GM13977 (cell line): ENCODE results near the gene KIF5C.

Experiments
- DNase-seq: peaks from one replicate; pipeline ENCODE4 v3.0.0; 2012; ENCODE audit warnings: low spot score
- in situ Hi-C: fragments of 300-500 bp; cut with MboI; formaldehyde crosslinking; loops from one replicate; pipeline ENCODE4 v1.12.0; 2022; ENCODE audit warnings: low sequenced_read_pairs, low pct_unique_long_range_greater_than_20kb, mixed read lengths, inconsistent platforms; ENCODE audit not compliant: unreplicated experiment
- TF ChIP-seq, protein P1 (sequence below): IDR thresholded peaks from 2 replicates; pipeline ENCODE4 v1.5.1; 2012; ENCODE audit warnings: mild to moderate bottlenecking, control low read depth; ENCODE audit not compliant: insufficient read depth; ENCODE audit errors: extremely low read depth, missing control alignments

The KIF5C gene

GRCh38 chr2:149057401-149057800 lies 182.4 kb downstream of the KIF5C start:
- in situ Hi-C loops, result no loop called here
- TF ChIP-seq, protein P1, sequence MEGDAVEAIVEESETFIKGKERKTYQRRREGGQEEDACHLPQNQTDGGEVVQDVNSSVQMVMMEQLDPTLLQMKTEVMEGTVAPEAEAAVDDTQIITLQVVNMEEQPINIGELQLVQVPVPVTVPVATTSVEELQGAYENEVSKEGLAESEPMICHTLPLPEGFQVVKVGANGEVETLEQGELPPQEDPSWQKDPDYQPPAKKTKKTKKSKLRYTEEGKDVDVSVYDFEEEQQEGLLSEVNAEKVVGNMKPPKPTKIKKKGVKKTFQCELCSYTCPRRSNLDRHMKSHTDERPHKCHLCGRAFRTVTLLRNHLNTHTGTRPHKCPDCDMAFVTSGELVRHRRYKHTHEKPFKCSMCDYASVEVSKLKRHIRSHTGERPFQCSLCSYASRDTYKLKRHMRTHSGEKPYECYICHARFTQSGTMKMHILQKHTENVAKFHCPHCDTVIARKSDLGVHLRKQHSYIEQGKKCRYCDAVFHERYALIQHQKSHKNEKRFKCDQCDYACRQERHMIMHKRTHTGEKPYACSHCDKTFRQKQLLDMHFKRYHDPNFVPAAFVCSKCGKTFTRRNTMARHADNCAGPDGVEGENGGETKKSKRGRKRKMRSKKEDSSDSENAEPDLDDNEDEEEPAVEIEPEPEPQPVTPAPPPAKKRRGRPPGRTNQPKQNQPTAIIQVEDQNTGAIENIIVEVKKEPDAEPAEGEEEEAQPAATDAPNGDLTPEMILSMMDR, result no peak
- DNase-seq, result no peak

GRCh38 chr2:149058936-149059335 lies 183.9 kb downstream of the KIF5C start:
- in situ Hi-C loops, result no loop called here
- DNase-seq, result no peak

GRCh38 chr2:149059822-149060221 lies 184.8 kb downstream of the KIF5C start:
- in situ Hi-C loops, result no loop called here
- TF ChIP-seq, protein P1, result no peak
- no peak for DNase-seq

More at GRCh38 chr2:149058936-149059335, 183.9 kb downstream of the KIF5C start:
- TF ChIP-seq, protein P1, result no peak

DNA sequence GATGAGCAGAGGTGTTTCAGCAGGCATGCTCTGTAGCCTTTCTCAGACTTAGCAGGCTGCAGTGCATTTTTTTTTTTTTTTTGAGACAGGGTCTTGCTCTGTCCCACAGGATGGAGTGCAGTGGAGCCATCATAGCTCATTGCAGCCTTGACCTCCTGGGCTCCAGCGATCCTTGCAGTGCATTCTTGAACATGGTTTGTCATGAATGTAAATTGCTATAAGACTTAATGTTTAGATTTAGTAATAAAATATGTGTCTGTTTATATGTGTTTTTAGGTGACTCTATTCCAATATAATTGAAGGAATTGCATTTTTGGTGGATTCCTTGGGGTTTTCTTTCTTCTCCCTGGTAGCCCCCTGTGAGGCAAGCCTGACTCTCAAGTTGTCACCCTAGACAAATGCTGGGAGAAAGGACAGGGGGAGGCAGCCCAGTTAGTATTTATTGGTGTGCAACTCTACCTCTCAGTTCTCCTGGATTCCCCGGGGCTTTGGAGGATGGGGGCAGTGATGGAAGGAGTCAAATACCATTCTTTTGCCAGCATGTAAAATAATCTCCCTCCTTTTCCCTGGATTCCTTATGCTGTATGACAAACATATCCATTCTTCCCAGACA lies 186.2 kb downstream of the KIF5C start:
- TF ChIP-seq, protein P1, result no peak
- in situ Hi-C loops, result no loop called here
- DNase-seq, result no peak

- no peak for DNase-seq
- in situ Hi-C loops, result no loop called here
- TF ChIP-seq, protein P1, result no peak
Observed at GRCh38 chr2:149062531-149062930, 187.5 kb downstream of the KIF5C start.

GRCh38 chr2:149063177-149063576 lies 188.2 kb downstream of the KIF5C start:
- in situ Hi-C loops, result no loop called here
- TF ChIP-seq, protein P1, result no peak

More at GRCh38 chr2:149063177-149063576, 188.2 kb downstream of the KIF5C start:
- DNase-seq, result no peak
